Ovary (tissue), 9 donors: ENCODE results near the gene RFK. TPM values are rescaled to one million over a fixed set of nuclear protein-coding genes. Genes with fewer than 3 reads are reported as not detected.

ENCODE experiments used
- DNase-seq, 5 donors: peaks; one replicate each; pipeline ENCODE4 v3.0.0-alpha.2; 2019 to 2020
- H3K27ac ChIP-seq, 2 donors: fragments of 200-600 bp; one replicate each; pipeline versions ENCODE4 v1.5.1 to v1.8.0; 2019 to 2022
- H3K27me3 ChIP-seq: fragments of 200-600 bp; one replicate; pipeline ENCODE4 v1.8.0; 2022
- H3K36me3 ChIP-seq: fragments of 200-600 bp; sonication (generic); one replicate; pipeline ENCODE4 v1.5.1; 2019
- H3K4me1 ChIP-seq: one replicate; pipeline ENCODE4 v1.8.1; 2013; ENCODE audit warnings: mild to moderate bottlenecking, moderate library complexity; ENCODE audit not compliant: insufficient read depth
- H3K4me3 ChIP-seq: fragments of 200-600 bp; sonication (generic); one replicate; pipeline ENCODE4 v1.5.1; 2017
- H3K9me3 ChIP-seq, 2 donors: fragments of 200-600 bp in 1 of 2; sonication (generic) in 1 of 2; one replicate each; pipeline versions ENCODE4 v1.5.1 to v1.8.1; 2013 to 2019; ENCODE audit warnings: mild to moderate bottlenecking in 1 of 2, moderate library complexity in 1 of 2
- CTCF ChIP-seq, 3 donors: fragments of 450-650 bp in 2 of 3; fragments of 200-600 bp in 1 of 3; IDR thresholded peaks; one replicate each; pipeline versions ENCODE4 v1.5.1 to v1.8.0; 2016 to 2022; ENCODE audit warnings: antibody characterized with exemption in 3 of 3, mild to moderate bottlenecking in 1 of 3
- EP300 ChIP-seq: sonication (generic); formaldehyde crosslinking; IDR thresholded peaks from one replicate; pipeline ENCODE4 v1.6.1; 2017; ENCODE audit warnings: antibody characterized with exemption
- POLR2A ChIP-seq: fragments of 450-650 bp; IDR thresholded peaks from one replicate; pipeline ENCODE4 v1.6.1; 2017; ENCODE audit warnings: antibody characterized with exemption, mild to moderate bottlenecking, moderate library complexity
- WGBS, 3 donors: extraction: QIAGEN DNeasy Blood & Tissue Kit in 1 of 3; methylation state at CpG; one replicate each; pipeline versions ENCODE4 v1.1.5 to v1.1.7; 2013 to 2017; 5-methylcytosine and 5-hydroxymethylcytosine counted together
- intact Hi-C, 4 donors: fragments of 100-400 bp; cut with DNase I; formaldehyde crosslinking; loops; one replicate each; pipeline versions ENCODE4 v1.11.0 to v1.15.1; 2022 to 2023
- polyA plus RNA-seq, 2 donors: library from polyadenylated mRNA; stranded (reverse); fragments of 200-250 nt in 1 of 2; fragments of 350-450 nt in 1 of 2; fragmentation: Illumina TruSeq in 1 of 2; extraction: RNeasy Lipid Tissue Mini Kit (QIAGEN cat#74804) in 1 of 2; gene quantifications; one replicate each; pipeline ENCODE4 v1.2.3, GENCODE V29; 2013 to 2014
- total RNA-seq, 7 donors: library from RNA; depleted of rRNA in 2 of 7; stranded (reverse); fragments of >200 nt in 2 of 7; fragmentation: NEBNext Ultra II Directional in 3 of 7; extraction: Animal tissue kit (Norgen Biotek cat#: 25700) in 3 of 7; gene quantifications; one replicate each; pipeline versions ENCODE4 v1.1.0 to v1.2.4, GENCODE V29; 2016 to 2023
- donor health status: DM: no; HTN: no; CAD: no; lungs with moderate emphysema.
- donor health status: DM: no; HTN: no; CAD: no.
- donor health status: Bipolar disorder and iron deficiency.
- donor health status: DM: yes; HTN: yes; CAD: no.
- donor health status: DM: no; HTN: no; CAD: no.
- donor health status: DM: yes; HTN: yes; CAD: no.

Gene RFK
- total and polyA plus RNA-seq, 9 donors = 9.9 to 30.1 (median 18.5) TPM

GRCh38 chr9:76431601-76432000 is 37.4 kb upstream of the RFK start:
- H3K4me1 ChIP-seq = no peaks in the 10 kb centered on the region
- no peak overlapping the region for H3K27ac ChIP-seq
- TF ChIP-seq EP300 = no peak
- TF ChIP-seq POLR2A = no peak
- no peak for TF ChIP-seq CTCF (IDR thresholded peaks at IDR 0.05)
- H3K36me3 ChIP-seq = no peaks in the 10 kb centered on the region
- no peak for DNase-seq
- 84% methylated on average over 8 of the region's 8 CpGs for WGBS, 3 donors
- intact Hi-C loops = no loop called here
- H3K27me3 ChIP-seq = no peaks in the 10 kb centered on the region
- H3K9me3 ChIP-seq = no peaks in the 10 kb centered on the region
- no peak overlapping the region for H3K4me3 ChIP-seq

GRCh38 chr9:76426807-76427419 is 32.7 kb upstream of the RFK start:
- Histone ChIP-seq H3K9me3 (no peaks in the 10 kb centered on the region), H3K36me3 (no peaks in the 10 kb centered on the region), H3K4me3 (no peak overlapping the region), H3K27ac (no peak overlapping the region), H3K27me3 (no peaks in the 10 kb centered on the region), H3K4me1 (no peaks in the 10 kb centered on the region)
- no peak for DNase-seq
- intact Hi-C loops = no loop called here
- 86 to 88% (median 87%) methylated on average over 7 of the region's 7 CpGs for WGBS, 3 donors
- no peak for TF ChIP-seq POLR2A
- TF ChIP-seq EP300 = no peak
- TF ChIP-seq CTCF (IDR thresholded peaks at IDR 0.05) = no peak

- Histone ChIP-seq H3K27me3 (no peaks in the 10 kb centered on the region), H3K4me3 (no peak overlapping the region), H3K9me3 (no peaks in the 10 kb centered on the region), H3K4me1 (no peaks in the 10 kb centered on the region), H3K36me3 (no peaks in the 10 kb centered on the region), H3K27ac (no peak overlapping the region)
- intact Hi-C loops = no loop called here
- WGBS, 3 donors = 67 to 78% (median 68%) methylated on average over 8 of the region's 8 CpGs
- TF ChIP-seq EP300 (no peak), CTCF (IDR thresholded peaks at IDR 0.05) (no peak), POLR2A (no peak)
- no peak for DNase-seq
These were observed 31.6 kb upstream of the RFK start for GRCh38 chr9:76425677-76426453.

- 95 to 98% (median 97%) methylated on average over 4 of the region's 4 CpGs for WGBS, 3 donors
- intact Hi-C loops = no loop called here
These were observed 30.3 kb upstream of the RFK start for GRCh38 chr9:76424491-76424890.

More at GRCh38 chr9:76424491-76424890, 30.3 kb upstream of the RFK start:
- H3K4me1 ChIP-seq = no peaks in the 10 kb centered on the region
- no peaks in the 10 kb centered on the region for H3K36me3 ChIP-seq
- no peak overlapping the region for H3K27ac ChIP-seq
- no peak overlapping the region for H3K4me3 ChIP-seq
- no peaks in the 10 kb centered on the region for H3K9me3 ChIP-seq
- H3K27me3 ChIP-seq = no peaks in the 10 kb centered on the region
- no peak for DNase-seq
- TF ChIP-seq EP300 (no peak), CTCF (IDR thresholded peaks at IDR 0.05) (no peak), POLR2A (no peak)
